GM10248 (cell line): ENCODE measurements around the gene RPL13.

ENCODE experiments used
- CTCF ChIA-PET: fragments of 300-600 bp; sonication (Branson Sonifier 250); formaldehyde crosslinking; extraction: SDS; loops from one replicate; lab custom pipeline; 2021; ENCODE audit warnings: antibody characterized with exemption; lab: Yijun Ruan, JAX
- POLR2A ChIA-PET: fragments of 350-650 bp; sonication (Branson Sonifier 250); formaldehyde crosslinking; extraction: SDS; loops from one replicate; lab custom pipeline; 2020; ENCODE audit warnings: antibody characterized with exemption; lab: Yijun Ruan, JAX
- DNase-seq: peaks from one replicate; pipeline ENCODE4 v3.0.0; 2012; ENCODE audit errors: extremely low spot score
- CTCF ChIP-seq: IDR thresholded peaks from 2 replicates; pipeline ENCODE4 v1.5.1; 2012; ENCODE audit warnings: mild to moderate bottlenecking, low read depth; ENCODE audit errors: extremely low read depth, missing control alignments, control extremely low read depth

The RPL13 gene

GRCh38 chr16:89557690-89558490, 2.6 kb upstream of the RPL13 start:
- CTCF ChIA-PET: interaction anchor here (1.0 to 2.0 kb wide), 12 partner anchors 9 to 305 kb away, joined by 3 to 12 read pairs (median 3); no protein-coding TSS in a partner anchor
- no peak for DNase-seq
- TF ChIP-seq CTCF: no peak
- POLR2A ChIA-PET: no interaction called here

- no peak for TF ChIP-seq CTCF
- POLR2A ChIA-PET: no interaction called here
- CTCF ChIA-PET: interaction anchor here (0.9 kb wide), 1 partner anchor 321 kb away, joined by 3 read pairs; no protein-coding TSS in a partner anchor
- no peak for DNase-seq
These were observed 831 bp downstream of the RPL13 start for GRCh38 chr16:89561142-89561883.

GRCh38 chr16:89561884-89562599, 1.6 kb downstream of the RPL13 start:
- POLR2A ChIA-PET: no interaction called here
- no peak for DNase-seq
- CTCF ChIA-PET: interaction anchor here (0.6 to 0.9 kb wide), 2 partner anchors 322 to 342 kb away, joined by 3 read pairs; no protein-coding TSS in a partner anchor
- TF ChIP-seq CTCF: no peak

- POLR2A ChIA-PET: interaction anchor here (0.5 kb wide), 1 partner anchor 47 kb away, joined by 3 read pairs; no protein-coding TSS in a partner anchor
- no peak for TF ChIP-seq CTCF
- CTCF ChIA-PET: no interaction called here
- no peak for DNase-seq
These were observed 2.5 kb downstream of the RPL13 start for GRCh38 chr16:89562939-89563338.

- DNase-seq: no peak
- ChIA-PET CTCF (interaction anchor here (0.6 to 2.8 kb wide), 3 partner anchors 12 to 228 kb away, joined by 3 to 8 read pairs (median 3); no protein-coding TSS in a partner anchor), POLR2A (interaction anchor here (0.5 kb wide), 1 partner anchor 315 kb away, joined by 4 read pairs; no protein-coding TSS in a partner anchor)
- TF ChIP-seq CTCF: no peak
These were observed 3.3 kb downstream of the RPL13 start for GRCh38 chr16:89563639-89564392.
